Astrocyte (in vitro differentiated cells and primary cell): ENCODE results near the gene STK32B.

Experiments
- EZH2 ChIP-seq: IDR thresholded peaks from 2 replicates; pipeline ENCODE4 v1.6.1; 2012; ENCODE audit warnings: mild to moderate bottlenecking, low read length, inconsistent platforms; ENCODE audit not compliant: insufficient read depth
- TF ChIP-seq, protein P1 (sequence below): IDR thresholded peaks from 2 replicates; pipeline ENCODE4 v1.5.1; 2011; ENCODE audit warnings: low read depth, mild to moderate bottlenecking, inconsistent platforms, low read length, moderate library complexity; ENCODE audit not compliant: insufficient read depth

- TF ChIP-seq, protein P1, sequence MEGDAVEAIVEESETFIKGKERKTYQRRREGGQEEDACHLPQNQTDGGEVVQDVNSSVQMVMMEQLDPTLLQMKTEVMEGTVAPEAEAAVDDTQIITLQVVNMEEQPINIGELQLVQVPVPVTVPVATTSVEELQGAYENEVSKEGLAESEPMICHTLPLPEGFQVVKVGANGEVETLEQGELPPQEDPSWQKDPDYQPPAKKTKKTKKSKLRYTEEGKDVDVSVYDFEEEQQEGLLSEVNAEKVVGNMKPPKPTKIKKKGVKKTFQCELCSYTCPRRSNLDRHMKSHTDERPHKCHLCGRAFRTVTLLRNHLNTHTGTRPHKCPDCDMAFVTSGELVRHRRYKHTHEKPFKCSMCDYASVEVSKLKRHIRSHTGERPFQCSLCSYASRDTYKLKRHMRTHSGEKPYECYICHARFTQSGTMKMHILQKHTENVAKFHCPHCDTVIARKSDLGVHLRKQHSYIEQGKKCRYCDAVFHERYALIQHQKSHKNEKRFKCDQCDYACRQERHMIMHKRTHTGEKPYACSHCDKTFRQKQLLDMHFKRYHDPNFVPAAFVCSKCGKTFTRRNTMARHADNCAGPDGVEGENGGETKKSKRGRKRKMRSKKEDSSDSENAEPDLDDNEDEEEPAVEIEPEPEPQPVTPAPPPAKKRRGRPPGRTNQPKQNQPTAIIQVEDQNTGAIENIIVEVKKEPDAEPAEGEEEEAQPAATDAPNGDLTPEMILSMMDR: no peak
- TF ChIP-seq EZH2: no peak
Observed at GRCh38 chr4:5373327-5373726, 322.0 kb downstream of the STK32B start.
